GM12892 (cell line): ENCODE measurements around the gene TEX51.

Source experiments
- POLR2A ChIP-seq: IDR thresholded peaks from 2 replicates; pipeline ENCODE4 v1.6.1; 2011; ENCODE audit warnings: low read depth, low read length, control low read depth
- POLR2AphosphoS5 ChIP-seq: IDR thresholded peaks from 2 replicates; pipeline ENCODE4 v1.6.1; 2011; ENCODE audit warnings: low read depth, low read length, control low read depth
- TAF1 ChIP-seq: IDR thresholded peaks from 2 replicates; pipeline ENCODE4 v1.6.1; 2011; ENCODE audit warnings: low read depth, mild to moderate bottlenecking, control low read depth, low read length, borderline replicate concordance

DNA sequence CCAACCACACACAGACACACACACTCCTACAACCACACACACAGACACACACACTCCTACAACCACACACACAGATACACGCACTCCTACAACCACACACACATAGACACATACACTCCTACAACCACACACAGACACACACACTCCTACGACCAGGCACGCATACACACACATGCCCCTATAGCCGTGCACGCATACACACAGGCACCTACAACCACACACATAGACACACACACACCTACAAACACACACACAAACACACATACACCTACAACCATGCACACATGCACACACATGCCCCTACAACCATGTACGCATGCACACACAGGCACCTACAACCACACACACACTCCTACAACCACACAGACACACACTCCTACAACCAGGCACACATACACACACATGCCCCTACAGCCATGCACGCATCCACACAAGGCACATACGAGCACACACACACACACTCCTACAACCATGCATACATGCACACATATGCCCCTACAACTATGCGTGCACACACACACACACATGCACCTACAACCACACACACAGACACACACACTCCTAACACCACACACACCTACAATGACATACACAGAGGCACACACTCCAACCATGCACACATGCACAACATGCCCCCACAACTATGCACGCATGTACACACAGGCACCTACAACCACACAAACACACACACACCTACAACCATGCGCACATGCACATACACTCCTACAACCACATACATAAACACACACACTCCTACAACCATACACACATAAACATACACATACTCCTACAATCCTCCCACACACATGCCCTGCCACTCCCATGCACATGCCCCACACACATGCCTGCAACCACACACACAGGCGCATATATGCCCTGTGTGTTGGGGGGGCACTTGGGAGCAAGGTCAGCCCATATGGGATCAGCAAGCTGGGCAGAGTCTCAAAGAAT lies 19.1 kb upstream of the TEX51 start:
- TF ChIP-seq POLR2AphosphoS5 (no peak), POLR2A (no peak), TAF1 (no peak)
